HG03060 (cell line): ENCODE results near the gene CLN6.
A peak's percentile ranks its signal among the peaks of the same experiment; 100 is the strongest.

Experiments used
- ATAC-seq: cut with Tn5 transposase; IDR thresholded peaks from one replicate; pipeline ENCODE4 v1.9.1; 2021; ENCODE audit warnings: low read depth, moderate number of reproducible peaks; ENCODE audit not compliant: unreplicated experiment

The CLN6 gene

DNA sequence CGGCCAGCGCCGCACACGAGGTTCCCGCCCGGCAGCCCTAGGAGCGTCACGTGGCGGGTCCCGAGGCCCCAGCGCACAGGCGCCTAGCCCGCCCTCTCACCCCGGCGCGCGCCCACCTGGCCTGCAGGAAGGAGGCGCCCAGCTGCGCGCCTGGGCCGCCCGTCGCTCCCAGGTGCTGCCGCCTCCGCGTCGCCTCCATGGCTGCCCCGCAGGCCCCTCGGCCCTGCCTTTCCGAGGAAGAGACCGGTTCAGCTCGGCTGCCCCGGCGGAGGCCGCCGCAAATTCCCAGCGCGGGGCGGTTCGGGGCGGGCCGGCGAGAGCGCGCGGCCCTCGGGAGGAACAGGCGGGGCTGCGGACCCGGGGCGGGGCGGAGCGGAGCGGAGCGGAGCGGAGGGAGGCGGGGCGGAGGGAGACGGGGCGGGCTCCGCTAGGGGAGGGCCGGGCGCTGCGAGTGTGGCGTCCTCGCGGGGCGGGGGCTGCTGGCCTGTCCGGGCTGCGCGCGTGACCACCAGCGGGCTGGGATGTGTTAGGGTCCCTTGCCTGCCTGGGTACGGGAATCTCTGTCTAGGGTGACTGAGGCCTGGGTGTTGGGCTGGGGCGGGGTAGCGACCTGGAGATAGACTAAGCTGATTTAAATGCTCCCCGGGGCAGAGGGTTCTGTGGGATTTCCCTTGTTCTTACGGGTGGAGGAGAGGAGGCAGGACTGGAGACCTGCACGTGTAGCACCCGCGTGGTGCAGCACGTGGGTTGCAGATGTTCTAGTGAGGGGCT, at the start of gene CLN6:
Gene CLN6, minus strand, starts transcription at position 343 of the 771 bp plus-strand sequence. Its CDS starts 144 bp downstream, at position 199.
- ATAC-seq: peak; percentile 40

DNA sequence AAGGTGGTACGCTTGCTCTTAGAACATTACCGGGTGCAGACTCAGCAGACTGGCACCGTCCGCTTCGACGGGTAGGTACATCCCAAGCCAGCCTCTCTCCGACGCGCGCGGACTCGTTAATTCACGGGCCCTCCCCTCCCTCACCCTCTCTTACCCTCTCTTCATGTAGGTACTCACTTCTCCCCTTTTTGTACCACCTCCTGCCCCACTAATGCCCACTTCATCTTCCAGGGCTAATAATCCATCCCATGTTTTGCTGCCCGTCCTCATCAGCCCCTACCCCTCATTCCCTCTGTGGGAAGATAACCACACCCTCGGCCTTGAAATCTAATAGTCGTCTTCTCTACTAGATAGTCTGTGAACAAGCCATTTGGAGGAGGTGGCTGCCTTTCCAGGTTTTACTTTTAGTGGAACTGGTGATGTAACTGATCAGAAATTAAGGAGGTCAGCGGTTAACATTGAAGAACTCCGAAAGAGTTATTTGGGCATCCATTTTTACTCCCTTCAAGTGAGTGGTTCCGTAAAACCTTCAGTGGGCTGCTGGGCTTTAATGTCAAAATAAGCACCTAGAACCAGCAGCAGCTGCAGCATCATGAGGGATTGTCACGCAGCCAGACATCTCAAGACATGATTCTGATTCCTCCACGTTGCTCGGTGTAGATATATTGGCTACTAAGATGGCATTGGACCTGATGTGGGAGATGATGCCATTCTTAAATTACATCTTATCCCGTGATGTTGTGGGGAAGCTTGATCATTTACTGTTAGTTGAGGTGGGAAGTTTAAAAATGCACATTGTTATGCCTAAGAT, 49.3 kb upstream of the CLN6 start:
- no peak for ATAC-seq

DNA sequence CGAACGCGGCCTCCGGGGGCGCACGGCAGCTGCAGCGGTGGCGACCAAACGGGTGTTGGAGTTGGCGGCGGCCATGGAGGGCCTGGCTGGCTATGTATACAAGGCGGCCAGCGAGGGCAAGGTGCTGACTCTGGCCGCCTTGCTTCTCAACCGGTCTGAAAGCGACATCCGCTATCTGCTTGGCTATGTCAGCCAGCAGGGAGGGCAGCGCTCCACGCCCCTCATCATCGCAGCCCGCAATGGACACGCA, 48.7 kb upstream of the CLN6 start:
- ATAC-seq: no peak

DNA sequence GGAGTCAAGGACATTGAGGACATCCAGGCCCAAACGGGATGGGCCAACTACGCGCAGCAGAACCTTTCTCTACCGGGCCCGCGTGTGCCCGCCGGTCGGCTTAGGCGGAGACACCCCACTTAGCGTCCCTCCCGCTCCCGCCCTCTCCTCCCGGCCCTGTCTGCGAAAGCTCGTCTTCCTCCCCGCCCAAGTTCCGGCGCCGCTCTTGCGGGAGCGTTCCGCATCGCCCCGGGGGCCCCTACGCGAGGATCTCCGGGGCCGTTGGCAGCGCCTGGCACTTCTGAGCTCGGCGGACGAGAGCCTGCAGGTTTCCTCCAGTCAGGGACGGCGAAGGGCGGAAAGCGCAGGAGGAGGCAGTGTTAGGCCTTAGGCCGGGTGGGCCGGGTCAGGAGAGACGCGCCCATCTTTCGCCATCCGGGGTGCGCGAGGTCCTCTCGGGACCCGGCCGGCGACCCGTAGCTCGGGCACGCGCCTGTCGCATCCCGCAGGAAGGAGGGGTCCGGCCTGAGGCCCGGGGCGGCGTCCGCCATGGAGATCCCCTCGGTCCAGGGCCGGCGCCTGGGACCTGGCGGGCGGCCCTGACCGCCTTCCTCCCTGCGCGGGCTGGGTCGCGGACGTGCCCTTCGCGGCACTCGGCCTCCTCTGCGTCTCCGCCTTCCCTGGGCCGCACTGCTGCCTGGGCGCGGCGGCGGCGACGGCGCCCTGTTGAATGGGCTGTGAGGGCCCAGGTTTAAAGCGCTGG, 48.2 kb upstream of the CLN6 start, which contains the start of gene FEM1B:
Gene FEM1B, plus strand, starts transcription at position 143 of the 742 bp plus-strand sequence. CDS start 673 bp downstream, outside the sequence.
- ATAC-seq: peak; percentile 43

DNA sequence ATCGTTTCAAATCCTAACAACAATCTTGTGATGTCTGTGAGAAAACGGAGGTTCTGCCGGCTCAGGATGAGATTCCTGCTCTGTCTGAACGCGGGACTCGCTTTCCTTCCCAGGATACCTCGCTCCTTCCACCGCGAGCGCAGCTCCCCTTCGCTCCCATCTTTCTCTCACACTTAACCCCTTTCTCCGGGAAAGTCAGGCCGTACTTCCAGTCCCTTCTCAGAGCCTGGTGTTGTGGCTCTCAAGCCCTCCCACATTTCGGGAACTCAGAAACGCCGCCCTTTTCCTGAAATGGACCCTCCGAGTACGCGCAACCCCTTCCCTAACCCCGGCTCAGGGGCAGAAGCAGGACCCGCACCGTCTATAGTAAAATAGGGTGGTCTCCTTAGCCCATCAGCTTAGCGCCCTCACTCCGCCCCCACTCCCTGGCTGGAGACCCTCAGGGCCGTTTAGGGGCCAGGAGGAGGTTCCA, 47.6 kb upstream of the CLN6 start:
- ATAC-seq: peak; percentile 6

DNA sequence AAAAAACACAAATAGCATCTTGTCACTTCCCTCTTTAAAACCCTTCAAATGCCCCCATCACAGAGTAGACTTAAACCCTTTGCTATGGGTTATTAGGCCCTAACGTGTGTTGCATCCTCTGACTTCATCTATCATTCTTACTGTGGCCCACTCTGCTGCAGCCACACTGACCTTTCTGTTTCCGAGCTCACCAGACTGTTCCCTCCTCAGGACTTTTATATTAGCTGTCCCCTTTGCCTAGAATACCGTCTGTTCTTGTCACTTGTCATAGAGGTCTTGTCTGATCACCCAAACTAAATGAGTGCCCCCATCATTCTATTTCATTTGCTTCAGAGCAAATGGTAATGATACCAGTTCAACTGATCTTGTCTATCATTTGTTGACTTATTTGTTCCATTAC, 47.1 kb upstream of the CLN6 start:
- ATAC-seq: no peak

DNA sequence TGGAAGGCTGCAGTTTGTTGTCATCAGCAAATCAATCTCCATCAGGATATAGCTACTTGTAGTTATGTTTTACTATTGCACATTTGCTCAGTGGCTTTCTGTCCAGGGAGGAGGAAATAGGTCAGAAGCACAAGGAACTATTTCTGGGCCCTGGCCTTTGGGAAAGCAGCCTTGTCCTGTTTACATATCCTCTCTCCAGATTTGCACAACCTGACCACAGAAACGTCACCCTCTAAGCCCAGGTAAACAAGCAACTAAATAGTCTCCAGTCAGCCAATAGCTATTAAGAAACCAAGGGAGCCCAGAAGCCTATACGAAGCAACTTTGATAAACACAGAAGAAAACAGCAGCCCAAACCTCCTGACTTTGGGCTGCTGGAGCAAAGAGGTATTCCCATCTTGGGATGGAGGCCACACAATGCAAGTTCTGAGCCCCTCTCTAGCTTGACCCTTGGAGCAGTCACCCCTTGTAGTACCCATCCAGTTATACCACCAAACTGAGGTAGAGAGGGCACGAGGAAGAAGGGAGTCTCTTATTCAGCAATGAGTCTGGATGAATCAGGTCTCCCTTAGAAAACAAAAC, 45.7 kb upstream of the CLN6 start:
- ATAC-seq: no peak

DNA sequence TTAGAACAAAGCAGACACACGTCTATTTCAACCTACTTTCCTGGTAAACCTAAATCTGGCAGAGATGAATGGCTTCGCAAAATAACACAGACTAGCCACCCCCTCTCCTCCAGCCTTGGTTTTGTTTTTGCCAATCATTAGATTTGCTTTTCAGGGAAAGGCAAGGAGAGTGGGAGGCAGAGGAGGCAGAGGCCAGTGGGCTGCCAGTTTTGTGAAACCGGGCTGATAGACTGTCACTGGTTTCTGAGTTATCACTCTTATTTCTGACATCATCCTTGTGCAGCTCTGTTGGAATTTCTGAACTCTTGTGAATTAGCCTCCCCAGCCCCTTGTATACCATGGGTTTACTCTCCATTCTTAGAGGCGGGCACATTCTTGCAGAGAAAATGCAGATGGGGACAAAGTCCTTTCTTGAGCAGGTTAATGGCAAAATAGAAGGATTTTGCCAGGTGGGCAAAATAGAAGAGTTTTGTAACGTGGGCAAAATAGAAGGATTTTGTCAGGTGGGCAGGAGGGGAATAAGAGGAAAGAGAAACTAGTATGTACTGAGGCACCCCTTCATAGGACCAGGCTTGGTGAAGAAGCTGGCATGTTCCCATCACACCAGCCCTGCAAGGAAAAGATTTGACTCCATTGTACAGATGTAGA, 44.8 kb upstream of the CLN6 start:
- ATAC-seq: no peak

DNA sequence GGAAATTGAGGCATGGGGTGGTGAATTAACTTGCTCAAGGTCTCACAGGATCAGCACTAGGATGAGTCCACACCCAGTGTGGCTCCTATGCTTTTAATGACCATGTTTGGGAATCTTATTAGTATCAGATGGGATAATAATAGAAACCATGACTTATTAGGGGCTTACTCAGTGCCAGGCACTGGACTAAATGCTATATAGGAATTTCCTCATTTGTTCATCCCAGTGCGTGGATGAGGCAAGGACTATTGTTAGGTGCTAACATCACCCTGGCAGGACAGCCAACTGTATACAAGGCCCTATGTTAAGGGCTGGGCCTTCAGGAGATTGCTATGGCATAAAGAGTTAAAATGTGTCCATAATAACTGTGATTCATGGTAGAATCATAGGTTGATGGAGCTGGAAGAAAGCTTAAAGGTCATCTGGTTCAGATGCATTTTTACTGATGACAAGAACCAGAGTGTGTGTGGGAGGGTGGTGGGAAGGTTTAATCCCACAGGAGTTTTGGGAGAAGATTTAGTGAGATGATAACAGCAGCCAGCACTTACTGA, 43.3 kb upstream of the CLN6 start:
- no peak for ATAC-seq

DNA sequence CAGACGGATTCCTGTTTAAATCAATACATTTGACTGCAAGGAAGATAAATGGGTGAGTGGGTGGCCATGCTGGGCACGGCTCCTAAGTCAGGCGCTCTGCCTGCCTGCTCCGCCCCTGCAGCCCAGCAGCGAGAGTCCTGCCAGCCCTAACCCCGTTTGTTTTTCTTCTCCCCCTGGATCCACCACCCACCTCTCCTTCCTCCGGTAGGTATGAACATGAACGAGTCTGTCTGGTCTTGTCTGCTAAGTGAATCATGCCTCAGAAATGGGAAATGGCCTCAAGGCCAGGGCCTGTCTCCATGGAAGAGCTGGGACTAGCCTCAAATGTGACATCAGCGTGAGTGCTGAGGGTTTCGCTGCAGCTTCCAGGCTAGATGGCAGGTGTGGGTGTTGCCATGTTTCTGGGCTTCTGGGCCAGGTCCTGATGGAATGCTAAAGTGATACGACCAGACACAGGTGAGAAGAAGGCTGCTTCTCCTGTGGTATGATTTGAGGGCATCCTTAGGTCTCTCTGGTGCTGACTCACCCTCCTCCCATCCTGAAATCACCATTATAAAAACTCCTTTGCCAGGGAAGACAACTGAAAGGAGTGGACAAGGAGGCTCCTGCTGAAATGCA, 42.4 kb upstream of the CLN6 start:
- no peak for ATAC-seq

DNA sequence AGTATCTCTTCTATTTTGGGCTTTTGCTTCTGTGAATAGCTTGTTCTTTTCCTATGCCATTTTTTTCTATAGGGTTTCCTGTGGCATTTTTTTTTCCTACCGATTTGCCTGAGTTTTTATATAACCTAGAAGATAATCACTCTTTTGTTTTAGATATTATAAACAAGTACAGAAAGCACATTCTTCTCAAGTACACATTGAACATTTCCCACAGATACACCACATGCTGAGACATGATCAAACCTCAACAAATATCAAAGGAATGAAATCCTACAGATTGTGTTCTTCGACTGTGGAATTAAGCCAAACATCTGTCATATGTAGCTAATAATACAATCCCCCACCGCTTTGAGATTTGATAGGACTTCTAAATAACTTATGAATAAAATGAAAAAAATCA, 38.9 kb upstream of the CLN6 start:
- ATAC-seq: no peak

DNA sequence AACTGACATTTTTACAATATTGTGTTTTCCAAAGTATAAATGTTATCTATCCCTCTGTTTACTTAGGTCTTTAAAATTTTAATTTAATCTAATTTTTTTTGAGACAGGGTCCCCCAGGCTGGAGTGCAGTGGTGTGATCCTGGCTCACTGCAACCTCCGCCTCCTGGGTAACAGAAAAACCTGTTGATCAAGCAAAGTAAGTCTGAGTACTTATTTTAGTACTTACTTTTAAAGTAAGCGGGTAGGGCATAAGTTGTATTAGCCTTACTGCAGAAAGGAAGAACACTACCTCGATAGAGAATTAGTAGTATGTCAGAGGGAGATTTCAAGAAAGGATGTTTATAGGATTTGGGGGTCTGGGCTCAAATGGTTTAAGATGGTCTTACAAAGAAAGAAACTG, 36.1 kb upstream of the CLN6 start:
- ATAC-seq: no peak

DNA sequence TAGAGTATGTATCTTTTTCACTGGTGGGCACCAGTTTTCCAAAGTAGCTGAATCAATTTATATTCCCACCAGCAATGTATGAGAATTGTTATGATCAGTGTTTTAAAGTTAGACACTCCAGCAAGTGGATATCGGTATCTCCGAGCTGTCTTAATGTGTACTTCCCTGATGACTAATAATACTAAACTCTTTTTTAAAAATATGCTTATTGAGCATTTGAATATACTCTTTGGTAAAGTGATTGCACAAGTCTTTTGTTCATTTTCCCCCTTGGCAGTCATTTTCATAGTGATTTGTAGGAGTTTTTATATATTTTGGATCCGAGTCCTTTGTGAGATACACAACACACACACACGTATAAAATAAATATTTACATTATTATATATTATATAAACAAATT, 35.6 kb upstream of the CLN6 start:
- no peak for ATAC-seq

DNA sequence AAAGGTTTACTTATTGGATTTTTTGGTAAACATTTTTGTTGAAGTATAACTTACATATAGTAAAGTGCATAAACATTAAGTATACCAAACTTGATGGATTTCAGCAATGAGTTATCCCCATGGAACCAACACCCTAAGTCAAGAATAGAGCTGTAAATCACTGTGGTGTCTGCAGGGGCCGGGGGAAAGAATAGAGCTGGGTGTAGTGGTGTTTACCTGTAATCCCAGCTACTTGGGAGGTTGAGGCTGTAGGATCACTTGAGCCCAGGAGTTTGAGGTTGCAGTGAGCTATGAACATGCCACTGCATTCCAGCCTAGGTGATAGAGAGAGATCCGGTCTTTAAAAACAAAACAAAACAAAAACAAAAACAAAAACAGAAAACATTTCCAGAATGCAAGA, 34.8 kb upstream of the CLN6 start:
- ATAC-seq: no peak

DNA sequence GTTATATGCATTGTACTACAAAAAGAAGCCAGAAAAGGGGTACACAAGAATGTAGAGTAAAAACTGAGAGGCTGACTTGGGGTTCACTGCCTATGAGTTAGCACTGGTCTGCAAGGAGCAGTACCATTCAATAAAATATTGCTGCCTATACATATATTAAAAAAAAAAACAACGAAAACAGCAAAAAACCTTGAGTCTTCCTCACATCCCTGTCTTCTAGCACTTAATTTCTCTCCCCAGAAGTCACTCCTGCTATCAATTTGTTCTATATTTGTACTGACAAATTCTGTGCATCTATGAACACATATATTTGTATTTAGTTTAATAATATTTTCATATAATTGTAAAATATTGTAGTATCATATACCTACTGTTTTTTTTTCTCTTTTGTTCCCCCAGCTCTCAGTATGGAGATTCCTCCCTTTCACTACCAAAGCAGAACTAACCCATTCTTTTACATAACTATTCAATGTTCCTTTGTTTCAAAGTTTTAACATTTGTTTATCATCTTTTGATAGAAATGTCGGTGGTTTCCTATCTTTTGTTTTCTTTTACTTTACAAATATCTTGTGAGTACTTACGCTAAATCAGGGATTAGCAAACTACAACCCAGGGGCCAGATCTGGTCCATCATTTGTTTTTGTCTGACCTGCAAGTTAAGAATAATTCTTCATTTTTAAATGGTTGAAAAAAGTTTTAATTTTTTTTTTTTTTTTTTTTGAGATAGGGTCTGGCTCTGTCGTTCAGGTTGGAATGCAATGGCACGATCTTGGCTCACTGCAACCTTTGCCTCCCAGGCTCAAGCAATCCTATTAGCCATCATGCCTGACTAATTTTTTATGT, 33.2 kb upstream of the CLN6 start:
- ATAC-seq: no peak

DNA sequence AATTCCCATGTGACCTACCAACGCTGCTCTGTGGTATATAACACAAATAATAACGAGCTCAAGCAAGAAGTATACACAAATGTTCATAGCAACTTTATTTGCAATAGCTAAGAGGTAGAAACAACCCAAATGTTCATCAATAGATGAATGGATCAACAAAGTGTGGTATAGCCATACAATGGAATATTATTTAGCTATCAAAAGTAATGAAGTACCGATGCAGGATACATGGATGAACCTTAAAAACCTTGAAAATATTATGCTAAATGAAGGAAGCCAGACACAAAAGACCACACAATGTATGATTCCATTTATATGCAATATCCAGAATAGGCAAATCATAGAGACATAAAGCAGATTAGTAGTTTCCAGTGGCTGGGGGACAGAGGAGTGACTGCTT, 32.5 kb upstream of the CLN6 start:
- no peak for ATAC-seq

DNA sequence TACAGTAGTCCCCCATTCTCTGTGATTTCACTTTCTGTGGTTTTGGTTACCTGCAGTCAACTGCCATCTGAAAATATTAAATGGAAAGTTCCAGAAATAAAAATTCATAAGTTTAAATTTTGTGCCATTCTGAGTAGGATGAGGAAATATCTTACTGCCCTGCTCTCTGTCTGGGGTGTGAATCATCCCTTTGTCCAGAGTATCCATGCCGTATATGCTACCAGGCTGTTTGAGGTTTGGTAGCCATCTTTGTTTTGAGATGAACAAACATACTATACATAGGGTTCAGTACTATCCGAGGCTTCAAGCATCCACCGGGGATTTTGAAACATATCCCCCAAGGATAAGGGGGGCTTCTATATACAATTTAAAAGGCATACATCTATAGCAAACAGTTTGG, 31.7 kb upstream of the CLN6 start:
- ATAC-seq: no peak

DNA sequence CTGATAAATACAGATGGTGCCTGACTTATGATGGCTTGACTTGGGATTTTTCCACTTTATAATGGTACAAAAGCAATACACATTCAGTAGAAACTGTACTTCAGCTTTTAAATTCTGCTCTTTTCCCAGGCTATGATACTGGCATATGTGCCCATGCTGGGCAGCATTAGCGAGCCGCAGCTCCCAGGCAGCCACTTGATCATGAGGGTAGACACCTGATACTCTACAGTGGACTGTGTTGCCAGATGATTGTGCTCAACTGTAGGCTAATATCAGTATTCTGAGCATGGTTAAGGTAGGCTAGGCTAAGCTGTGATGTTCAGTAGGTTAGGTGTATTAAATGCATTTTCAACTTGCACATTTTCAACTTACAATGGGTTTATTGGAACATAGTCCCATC, 30.4 kb upstream of the CLN6 start:
- ATAC-seq: no peak

DNA sequence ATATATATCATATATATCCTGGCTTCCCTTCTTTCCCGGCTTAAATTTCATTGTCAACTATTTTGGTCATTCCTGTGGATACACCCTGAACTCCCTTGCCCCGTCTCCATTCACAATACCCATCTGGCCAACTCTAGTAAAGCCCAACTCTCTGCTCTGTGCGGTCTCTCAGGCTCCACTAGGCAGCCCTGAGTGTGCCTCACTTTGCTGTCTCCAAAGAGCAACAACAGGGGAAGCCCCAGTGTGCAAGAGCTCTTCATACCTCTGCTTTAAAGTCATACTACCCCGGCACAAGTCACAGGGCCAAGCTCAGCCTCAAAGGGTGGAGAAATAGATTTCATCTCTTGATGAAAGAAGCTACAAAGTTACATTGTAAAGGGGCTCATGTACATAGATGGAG, 29.2 kb upstream of the CLN6 start:
- no peak for ATAC-seq
